GM20000 (cell line): ENCODE results near the gene IDH1.

Experiments
- DNase-seq: peaks from one replicate; pipeline ENCODE4 v3.0.0; 2012; ENCODE audit warnings: low spot score
- CTCF ChIP-seq: IDR thresholded peaks from 2 replicates; pipeline ENCODE4 v1.5.1; 2012; ENCODE audit warnings: mild to moderate bottlenecking, control low read depth; ENCODE audit errors: extremely low read depth, missing control alignments

The IDH1 gene

GRCh38 chr2:208285853-208286252 lies 31.0 kb upstream of the IDH1 start:
- DNase-seq = no peak
- no peak for TF ChIP-seq CTCF

GRCh38 chr2:208280933-208281332 lies 26.1 kb upstream of the IDH1 start:
- peak; percentile 22 for DNase-seq
- TF ChIP-seq CTCF = no peak

- no peak for DNase-seq
- TF ChIP-seq CTCF = no peak
These were observed 25.4 kb upstream of the IDH1 start for GRCh38 chr2:208280234-208280633.

GRCh38 chr2:208279236-208279635 lies 24.4 kb upstream of the IDH1 start:
- no peak for TF ChIP-seq CTCF
- DNase-seq = no peak

- no peak for TF ChIP-seq CTCF
- no peak for DNase-seq
These were observed 23.7 kb upstream of the IDH1 start for GRCh38 chr2:208278549-208278948.

GRCh38 chr2:208274748-208275147 lies 19.9 kb upstream of the IDH1 start:
- no peak for TF ChIP-seq CTCF
- DNase-seq = no peak

GRCh38 chr2:208269091-208269490 lies 14.2 kb upstream of the IDH1 start:
- no peak for DNase-seq
- TF ChIP-seq CTCF = no peak
